Measurements from ENCODE around the gene SGCD. TPM values are rescaled to one million over a fixed set of nuclear protein-coding genes. Genes with fewer than 3 reads are reported as not detected.

Gene SGCD
- total RNA-seq, 1 experiment from 2014 or later, result not detected

- no peaks in the 10 kb centered on the region for H3K36me3 ChIP-seq (ENCODE audit: control insufficient read depth in 1 of 2, insufficient read depth in 2 of 2, low read length in 2 of 2)
- H3K9ac ChIP-seq (ENCODE audit: low read length), result no peak overlapping the region
- intact Hi-C loops (cut with micrococcal nuclease), result no loop called here
- TF ChIP-seq TCF7L2 (IDR thresholded peaks at IDR 0.05; ENCODE audit: borderline replicate concordance, extremely low read depth, insufficient read depth, insufficient read length) (no peak), YY1 (IDR thresholded peaks at IDR 0.05; ENCODE audit: extremely low read depth, insufficient replicate concordance, low read depth, low read length) (no peak), POLR2A (IDR thresholded peaks at IDR 0.05; ENCODE audit: borderline replicate concordance, extremely low read depth, insufficient read depth, insufficient read length) (no peak), SIN3A (IDR thresholded peaks at IDR 0.05; ENCODE audit: low read depth) (no peak), ZFX (IDR thresholded peaks at IDR 0.05) (no peak), EGR1 (IDR thresholded peaks at IDR 0.05; ENCODE audit: low read depth) (no peak), SRF (IDR thresholded peaks at IDR 0.05; ENCODE audit: low read depth) (no peak), REST (IDR thresholded peaks at IDR 0.05; ENCODE audit: low read depth) (no peak), CBX3 (IDR thresholded peaks at IDR 0.05; ENCODE audit: low read depth) (no peak), FOSL1 (IDR thresholded peaks at IDR 0.05; ENCODE audit: low read depth) (no peak), SP1 (IDR thresholded peaks at IDR 0.05; ENCODE audit: low read depth) (no peak), POLR2AphosphoS5 (IDR thresholded peaks at IDR 0.05; ENCODE audit: low read depth, low read length) (no peak), EZH2 (IDR thresholded peaks at IDR 0.05) (no peak), JUND (IDR thresholded peaks at IDR 0.05) (no peak), EZH2phosphoT487 (IDR thresholded peaks at IDR 0.05; ENCODE audit: borderline replicate concordance) (no peak), ELF1 (IDR thresholded peaks at IDR 0.05; ENCODE audit: borderline replicate concordance, low read depth) (no peak)
- TF ChIP-seq, protein P1, sequence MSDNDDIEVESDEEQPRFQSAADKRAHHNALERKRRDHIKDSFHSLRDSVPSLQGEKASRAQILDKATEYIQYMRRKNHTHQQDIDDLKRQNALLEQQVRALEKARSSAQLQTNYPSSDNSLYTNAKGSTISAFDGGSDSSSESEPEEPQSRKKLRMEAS (IDR thresholded peaks at IDR 0.05), result no peak
- TF ChIP-seq, protein P2, sequence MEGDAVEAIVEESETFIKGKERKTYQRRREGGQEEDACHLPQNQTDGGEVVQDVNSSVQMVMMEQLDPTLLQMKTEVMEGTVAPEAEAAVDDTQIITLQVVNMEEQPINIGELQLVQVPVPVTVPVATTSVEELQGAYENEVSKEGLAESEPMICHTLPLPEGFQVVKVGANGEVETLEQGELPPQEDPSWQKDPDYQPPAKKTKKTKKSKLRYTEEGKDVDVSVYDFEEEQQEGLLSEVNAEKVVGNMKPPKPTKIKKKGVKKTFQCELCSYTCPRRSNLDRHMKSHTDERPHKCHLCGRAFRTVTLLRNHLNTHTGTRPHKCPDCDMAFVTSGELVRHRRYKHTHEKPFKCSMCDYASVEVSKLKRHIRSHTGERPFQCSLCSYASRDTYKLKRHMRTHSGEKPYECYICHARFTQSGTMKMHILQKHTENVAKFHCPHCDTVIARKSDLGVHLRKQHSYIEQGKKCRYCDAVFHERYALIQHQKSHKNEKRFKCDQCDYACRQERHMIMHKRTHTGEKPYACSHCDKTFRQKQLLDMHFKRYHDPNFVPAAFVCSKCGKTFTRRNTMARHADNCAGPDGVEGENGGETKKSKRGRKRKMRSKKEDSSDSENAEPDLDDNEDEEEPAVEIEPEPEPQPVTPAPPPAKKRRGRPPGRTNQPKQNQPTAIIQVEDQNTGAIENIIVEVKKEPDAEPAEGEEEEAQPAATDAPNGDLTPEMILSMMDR (IDR thresholded peaks at IDR 0.05 in 2 of 3, conservative IDR thresholded peaks at IDR 0.05 in 1 of 3; ENCODE audit: borderline replicate concordance in 1 of 3, insufficient read depth in 1 of 3, low read depth in 2 of 3, low read length in 2 of 3), result no peak
- TF ChIP-seq, protein P3, sequence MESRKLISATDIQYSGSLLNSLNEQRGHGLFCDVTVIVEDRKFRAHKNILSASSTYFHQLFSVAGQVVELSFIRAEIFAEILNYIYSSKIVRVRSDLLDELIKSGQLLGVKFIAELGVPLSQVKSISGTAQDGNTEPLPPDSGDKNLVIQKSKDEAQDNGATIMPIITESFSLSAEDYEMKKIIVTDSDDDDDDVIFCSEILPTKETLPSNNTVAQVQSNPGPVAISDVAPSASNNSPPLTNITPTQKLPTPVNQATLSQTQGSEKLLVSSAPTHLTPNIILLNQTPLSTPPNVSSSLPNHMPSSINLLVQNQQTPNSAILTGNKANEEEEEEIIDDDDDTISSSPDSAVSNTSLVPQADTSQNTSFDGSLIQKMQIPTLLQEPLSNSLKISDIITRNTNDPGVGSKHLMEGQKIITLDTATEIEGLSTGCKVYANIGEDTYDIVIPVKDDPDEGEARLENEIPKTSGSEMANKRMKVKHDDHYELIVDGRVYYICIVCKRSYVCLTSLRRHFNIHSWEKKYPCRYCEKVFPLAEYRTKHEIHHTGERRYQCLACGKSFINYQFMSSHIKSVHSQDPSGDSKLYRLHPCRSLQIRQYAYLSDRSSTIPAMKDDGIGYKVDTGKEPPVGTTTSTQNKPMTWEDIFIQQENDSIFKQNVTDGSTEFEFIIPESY (IDR thresholded peaks at IDR 0.05; ENCODE audit: extremely low read depth, insufficient replicate concordance, low read length), result no peak
- no peaks in the 10 kb centered on the region for H3K4me1 ChIP-seq (ENCODE audit: control insufficient read depth in 1 of 2, insufficient read depth in 2 of 2, low read length in 2 of 2)
- BruUV-seq (replicated peaks), result no TSS peak
- no peak overlapping the region for H2AFZ ChIP-seq (ENCODE audit: low read depth, low read length, poor library complexity, severe bottlenecking)
- H3K27ac ChIP-seq (ENCODE audit: low read depth, low read length), result no peak overlapping the region
- ChIA-PET RAD21 (ENCODE audit: low non-redundant PET in 1 of 2, low total read pairs in 2 of 2, uncharacterized antibody in 2 of 2, unreplicated experiment in 2 of 2) (no interaction called here), CTCF (no interaction called here), POLR2A (no interaction called here)
- ATAC-seq (no peak), DNase-seq (ENCODE audit: low read depth, low spot score) (no peak)
- no peaks in the 10 kb centered on the region; a peak in 1 of 4 replicates for H3K9me3 ChIP-seq (ENCODE audit: control insufficient read depth in 1 of 2, insufficient read depth in 1 of 2, low read depth in 1 of 2, low read length in 2 of 2)
- no peaks in the 10 kb centered on the region for H3K9me2 ChIP-seq (ENCODE audit: insufficient read depth)
- H3K27me3 ChIP-seq (ENCODE audit: insufficient read depth, low read length), result no peaks in the 10 kb centered on the region
- no peaks in the 10 kb centered on the region for H3K79me2 ChIP-seq (ENCODE audit: insufficient read depth, low read length)
- no peaks in the 10 kb centered on the region for H4K20me1 ChIP-seq (ENCODE audit: insufficient read depth)
- no peak overlapping the region for H3K4me2 ChIP-seq (ENCODE audit: low read length)
- H3K4me3 ChIP-seq (replicated peaks in 1 of 2; ENCODE audit: low read depth in 1 of 2, low read length in 2 of 2), result no peak overlapping the region
These were observed 144.9 kb downstream of the SGCD start for GRCh38 chr5:156471893-156472292.

Measured in HCT116 (cell line).